ENCODE measurements around the gene AKR1C8. TPM values are rescaled to one million over a fixed set of nuclear protein-coding genes. Genes with fewer than 3 reads are reported as not detected.

AKR1C8 gene
- total and polyA plus RNA-seq, 2 of the 13 experiments (the other 11 are each of a cell fraction or from before 2014, with no cell fraction given), result 0.12 TPM; not detected in 1

DNA sequence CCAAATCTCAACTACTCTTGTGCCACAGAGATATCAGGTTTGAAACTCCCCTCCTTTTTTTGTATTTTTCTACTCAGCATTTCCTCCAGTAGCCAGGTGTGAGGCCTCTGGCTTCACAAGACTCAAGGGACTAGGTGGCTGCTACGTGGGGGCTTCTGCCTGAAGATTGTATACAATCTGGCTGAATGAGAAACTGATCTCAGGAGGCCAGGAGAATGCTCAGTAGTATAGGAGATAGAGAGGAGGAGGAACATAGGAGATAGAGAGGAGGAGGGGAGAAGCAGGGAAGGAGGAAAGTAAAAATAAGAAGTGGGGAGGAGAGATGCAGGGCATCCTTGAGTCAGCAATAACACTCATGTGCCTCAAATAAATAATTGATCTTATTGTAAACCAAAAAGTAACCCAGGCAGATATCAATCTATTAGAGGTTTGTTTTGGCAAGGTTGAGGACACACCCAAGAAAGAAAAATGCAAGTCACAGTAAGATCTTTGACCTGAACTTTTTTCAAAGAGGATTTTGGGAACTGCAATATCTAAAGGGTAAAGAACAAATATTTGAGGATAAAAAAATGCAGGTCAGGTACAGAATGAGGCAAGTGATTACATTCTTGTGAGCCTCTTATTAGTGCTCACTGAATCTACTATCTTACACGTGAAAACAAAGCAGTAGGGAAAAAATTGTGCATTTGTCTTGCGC lies 36.8 kb downstream of the AKR1C8 start (continued):
- TF ChIP-seq PLRG1 (conservative IDR thresholded peaks at IDR 0.05) (no peak), ZNF446 (CRISPR knock-in tag; IDR thresholded peaks at IDR 0.05) (no peak), RARA (CRISPR knock-in tag; IDR thresholded peaks at IDR 0.05) (peak; percentile 88), SRSF1 (optimal IDR thresholded peaks at IDR 0.05; ENCODE audit: low read depth, low read length) (no peak), TRIM24 (CRISPR knock-in tag; IDR thresholded peaks at IDR 0.05) (no peak), DPF2 (CRISPR knock-in tag; IDR thresholded peaks at IDR 0.05; ENCODE audit: borderline replicate concordance, low read depth) (no peak), CBX5 (CRISPR knock-in tag; IDR thresholded peaks at IDR 0.05; ENCODE audit: borderline replicate concordance) (no peak), PTBP1 (IDR thresholded peaks at IDR 0.05; ENCODE audit: low read depth, low read length, poor library complexity, severe bottlenecking) (no peak), IRX3 (CRISPR knock-in tag; IDR thresholded peaks at IDR 0.05; ENCODE audit: borderline replicate concordance, low read depth) (no peak), PAWR (CRISPR knock-in tag; IDR thresholded peaks at IDR 0.05; ENCODE audit: borderline replicate concordance) (no peak), MYNN (CRISPR knock-in tag; IDR thresholded peaks at IDR 0.05; ENCODE audit: low read depth) (no peak), GTF3A (CRISPR knock-in tag; conservative IDR thresholded peaks at IDR 0.05) (no peak), ZNF674 (CRISPR knock-in tag; IDR thresholded peaks at IDR 0.05; ENCODE audit: low read depth) (no peak), SMARCC2 (IDR thresholded peaks at IDR 0.05) (no peak), ZFP62 (CRISPR knock-in tag; IDR thresholded peaks at IDR 0.05) (no peak), CBX1 (IDR thresholded peaks at IDR 0.05; ENCODE audit: low read depth) (no peak), ONECUT2 (CRISPR knock-in tag; IDR thresholded peaks at IDR 0.05) (peak; percentile 43; the same call in 1 of the 2 replicates), ELF3 (CRISPR knock-in tag; IDR thresholded peaks at IDR 0.05) (peak; percentile 62; the same call in 1 of the 2 replicates), ZNF17 (CRISPR knock-in tag; IDR thresholded peaks at IDR 0.05) (no peak), ZNF264 (CRISPR knock-in tag; IDR thresholded peaks at IDR 0.05) (no peak)
- TF ChIP-seq, protein P1, sequence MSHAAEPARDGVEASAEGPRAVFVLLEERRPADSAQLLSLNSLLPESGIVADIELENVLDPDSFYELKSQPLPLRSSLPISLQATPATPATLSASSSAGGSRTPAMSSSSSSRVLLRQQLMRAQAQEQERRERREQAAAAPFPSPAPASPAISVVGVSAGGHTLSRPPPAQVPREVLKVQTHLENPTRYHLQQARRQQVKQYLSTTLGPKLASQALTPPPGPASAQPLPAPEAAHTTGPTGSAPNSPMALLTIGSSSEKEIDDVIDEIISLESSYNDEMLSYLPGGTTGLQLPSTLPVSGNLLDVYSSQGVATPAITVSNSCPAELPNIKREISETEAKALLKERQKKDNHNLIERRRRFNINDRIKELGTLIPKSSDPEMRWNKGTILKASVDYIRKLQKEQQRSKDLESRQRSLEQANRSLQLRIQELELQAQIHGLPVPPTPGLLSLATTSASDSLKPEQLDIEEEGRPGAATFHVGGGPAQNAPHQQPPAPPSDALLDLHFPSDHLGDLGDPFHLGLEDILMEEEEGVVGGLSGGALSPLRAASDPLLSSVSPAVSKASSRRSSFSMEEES (CRISPR knock-in tag; IDR thresholded peaks at IDR 0.05), result peak; percentile 59; the same call in 1 of the 2 replicates
- TF ChIP-seq, protein P2, sequence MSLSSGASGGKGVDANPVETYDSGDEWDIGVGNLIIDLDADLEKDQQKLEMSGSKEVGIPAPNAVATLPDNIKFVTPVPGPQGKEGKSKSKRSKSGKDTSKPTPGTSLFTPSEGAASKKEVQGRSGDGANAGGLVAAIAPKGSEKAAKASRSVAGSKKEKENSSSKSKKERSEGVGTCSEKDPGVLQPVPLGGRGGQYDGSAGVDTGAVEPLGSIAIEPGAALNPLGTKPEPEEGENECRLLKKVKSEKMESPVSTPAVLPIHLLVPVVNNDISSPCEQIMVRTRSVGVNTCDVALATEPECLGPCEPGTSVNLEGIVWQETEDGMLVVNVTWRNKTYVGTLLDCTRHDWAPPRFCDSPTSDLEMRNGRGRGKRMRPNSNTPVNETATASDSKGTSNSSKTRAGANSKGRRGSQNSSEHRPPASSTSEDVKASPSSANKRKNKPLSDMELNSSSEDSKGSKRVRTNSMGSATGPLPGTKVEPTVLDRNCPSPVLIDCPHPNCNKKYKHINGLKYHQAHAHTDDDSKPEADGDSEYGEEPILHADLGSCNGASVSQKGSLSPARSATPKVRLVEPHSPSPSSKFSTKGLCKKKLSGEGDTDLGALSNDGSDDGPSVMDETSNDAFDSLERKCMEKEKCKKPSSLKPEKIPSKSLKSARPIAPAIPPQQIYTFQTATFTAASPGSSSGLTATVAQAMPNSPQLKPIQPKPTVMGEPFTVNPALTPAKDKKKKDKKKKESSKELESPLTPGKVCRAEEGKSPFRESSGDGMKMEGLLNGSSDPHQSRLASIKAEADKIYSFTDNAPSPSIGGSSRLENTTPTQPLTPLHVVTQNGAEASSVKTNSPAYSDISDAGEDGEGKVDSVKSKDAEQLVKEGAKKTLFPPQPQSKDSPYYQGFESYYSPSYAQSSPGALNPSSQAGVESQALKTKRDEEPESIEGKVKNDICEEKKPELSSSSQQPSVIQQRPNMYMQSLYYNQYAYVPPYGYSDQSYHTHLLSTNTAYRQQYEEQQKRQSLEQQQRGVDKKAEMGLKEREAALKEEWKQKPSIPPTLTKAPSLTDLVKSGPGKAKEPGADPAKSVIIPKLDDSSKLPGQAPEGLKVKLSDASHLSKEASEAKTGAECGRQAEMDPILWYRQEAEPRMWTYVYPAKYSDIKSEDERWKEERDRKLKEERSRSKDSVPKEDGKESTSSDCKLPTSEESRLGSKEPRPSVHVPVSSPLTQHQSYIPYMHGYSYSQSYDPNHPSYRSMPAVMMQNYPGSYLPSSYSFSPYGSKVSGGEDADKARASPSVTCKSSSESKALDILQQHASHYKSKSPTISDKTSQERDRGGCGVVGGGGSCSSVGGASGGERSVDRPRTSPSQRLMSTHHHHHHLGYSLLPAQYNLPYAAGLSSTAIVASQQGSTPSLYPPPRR (CRISPR knock-in tag; IDR thresholded peaks at IDR 0.05; ENCODE audit: borderline replicate concordance), result peak; percentile 58; the same call in 1 of the 2 replicates
- TF ChIP-seq, protein P3, sequence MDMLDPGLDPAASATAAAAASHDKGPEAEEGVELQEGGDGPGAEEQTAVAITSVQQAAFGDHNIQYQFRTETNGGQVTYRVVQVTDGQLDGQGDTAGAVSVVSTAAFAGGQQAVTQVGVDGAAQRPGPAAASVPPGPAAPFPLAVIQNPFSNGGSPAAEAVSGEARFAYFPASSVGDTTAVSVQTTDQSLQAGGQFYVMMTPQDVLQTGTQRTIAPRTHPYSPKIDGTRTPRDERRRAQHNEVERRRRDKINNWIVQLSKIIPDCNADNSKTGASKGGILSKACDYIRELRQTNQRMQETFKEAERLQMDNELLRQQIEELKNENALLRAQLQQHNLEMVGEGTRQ (IDR thresholded peaks at IDR 0.05; ENCODE audit: low read depth, low read length), result no peak
- TF ChIP-seq, protein P3 (CRISPR knock-in tag; IDR thresholded peaks at IDR 0.05; ENCODE audit: borderline replicate concordance), result no peak

Measured in HepG2 (cell line).